PC-9 (cell line): Measurements from ENCODE around the gene HMGB3. TPM values are rescaled to one million over a fixed set of nuclear protein-coding genes. Genes with fewer than 3 reads are reported as not detected.

ENCODE experiments used
- BruUV-seq: library from RNA; stranded (reverse); fragments of 400-500 nt; replicated peaks from 2 replicates; lab custom pipeline; 2021; lab: Mats Ljungman, UMichigan
- CTCF ChIA-PET: fragments of 300-600 bp; sonication (Branson Sonifier 250); formaldehyde crosslinking; loops from one replicate; lab custom pipeline; 2022; ENCODE audit warnings: antibody characterized with exemption; lab: Charles Lee
- POLR2A ChIA-PET: fragments of 300-600 bp; sonication (Branson Sonifier 250); formaldehyde crosslinking; loops from one replicate; lab custom pipeline; 2022; ENCODE audit warnings: antibody characterized with exemption; ENCODE audit not compliant: unreplicated experiment; lab: Charles Lee
- DNase-seq, 2 experiments: peaks; one replicate each; pipeline versions ENCODE4 v3.0.0 to v3.0.0-alpha.2; 2015 to 2022; ENCODE audit warnings: mixed read lengths in 1 of 2
- H2AFZ ChIP-seq: fragments of 200-600 bp; sonication (generic); 2 replicates; pipeline ENCODE4 v1.8.1; 2017; ENCODE audit warnings: antibody characterized with exemption
- H3F3A ChIP-seq: fragments of 200-600 bp; sonication (generic); 2 replicates; pipeline ENCODE4 v1.8.1; 2017; ENCODE audit warnings: antibody characterized with exemption, mild to moderate bottlenecking, low read depth; ENCODE audit not compliant: insufficient read depth
- H3K27ac ChIP-seq: fragments of 200-600 bp; sonication (generic); 2 replicates; pipeline ENCODE4 v1.6.1; 2016; ENCODE audit warnings: mixed run types
- H3K27me3 ChIP-seq: fragments of 200-600 bp; sonication (generic); 2 replicates; pipeline ENCODE4 v1.6.1; 2016; ENCODE audit warnings: low read depth, mixed run types; ENCODE audit not compliant: insufficient read depth
- H3K36me3 ChIP-seq: fragments of 200-600 bp; sonication (generic); 2 replicates; pipeline ENCODE4 v1.6.1; 2016; ENCODE audit warnings: low read depth, mixed run types
- H3K4me1 ChIP-seq: fragments of 200-600 bp; sonication (generic); replicated peaks from 2 replicates; pipeline ENCODE4 v1.6.1; 2016; ENCODE audit warnings: mixed run types; ENCODE audit not compliant: insufficient read depth
- H3K4me2 ChIP-seq: fragments of 200-600 bp; sonication (generic); 2 replicates; pipeline ENCODE4 v1.6.1; 2017; ENCODE audit warnings: mixed run types
- H3K4me3 ChIP-seq: fragments of 200-600 bp; sonication (generic); 2 replicates; pipeline ENCODE4 v1.6.1; 2016; ENCODE audit warnings: mixed run types
- H3K79me2 ChIP-seq: fragments of 200-600 bp; sonication (generic); 2 replicates; pipeline ENCODE4 v1.6.1; 2017; ENCODE audit warnings: low read depth, mixed run types
- H3K9me2 ChIP-seq: fragments of 200-600 bp; sonication (generic); 2 replicates; pipeline ENCODE4 v1.8.1; 2017; ENCODE audit warnings: mild to moderate bottlenecking; ENCODE audit not compliant: insufficient read depth
- H3K9me3 ChIP-seq: fragments of 200-600 bp; sonication (generic); 2 replicates; pipeline ENCODE4 v1.8.1; 2016; ENCODE audit warnings: low read depth; ENCODE audit not compliant: insufficient read depth
- H4K20me1 ChIP-seq: fragments of 200-600 bp; sonication (generic); 2 replicates; pipeline ENCODE4 v1.8.1; 2017; ENCODE audit not compliant: insufficient read depth
- CTCF ChIP-seq: fragments of 200-600 bp; sonication (generic); conservative IDR thresholded peaks from 2 replicates; pipeline ENCODE4 v1.6.1; 2017; ENCODE audit warnings: mixed run types, antibody characterized with exemption, mild to moderate bottlenecking, moderate library complexity
- EZH2 ChIP-seq: fragments of 200-600 bp; sonication (generic); IDR thresholded peaks from 2 replicates; pipeline ENCODE4 v1.8.0; 2017; ENCODE audit warnings: antibody characterized with exemption, low read depth
- intact Hi-C: fragments of 100-400 bp; cut with micrococcal nuclease; formaldehyde crosslinking; loops from one replicate; pipeline ENCODE4 v1.10.0; 2022; ENCODE audit not compliant: unreplicated experiment
- total RNA-seq: library from RNA; stranded (reverse); gene quantifications from 2 replicates; pipeline ENCODE4 v1.2.3, GENCODE V29; 2021

HMGB3 gene
- total RNA-seq, 1 experiment from 2014 or later: 149 TPM

- ChIA-PET POLR2A (no interaction called here), CTCF (no interaction called here)
- no peaks in the 10 kb centered on the region for H4K20me1 ChIP-seq
- no peaks in the 10 kb centered on the region for H3K27me3 ChIP-seq
- H3K27ac ChIP-seq: no peak overlapping the region
- H3K4me1 ChIP-seq: no peaks in the 10 kb centered on the region
- H3K9me2 ChIP-seq: no peaks in the 10 kb centered on the region
- no peak overlapping the region for H3K4me2 ChIP-seq
- H3K79me2 ChIP-seq: no peaks in the 10 kb centered on the region
- no peak for DNase-seq
- intact Hi-C loops: no loop called here
- no peaks in the 10 kb centered on the region for H3K9me3 ChIP-seq
- no TSS peak for BruUV-seq
- no peaks in the 10 kb centered on the region for H3K36me3 ChIP-seq
- TF ChIP-seq EZH2 (no peak), CTCF (no peak)
- H3F3A ChIP-seq: no peaks in the 10 kb centered on the region
- no peak overlapping the region for H2AFZ ChIP-seq
- H3K4me3 ChIP-seq: no peak overlapping the region
Observed at GRCh38 chrX:150975655-150976390, 7.3 kb upstream of the HMGB3 start.

- Histone ChIP-seq H3K9me3 (no peaks in the 10 kb centered on the region), H3K79me2 (no peaks in the 10 kb centered on the region), H3F3A (peaks cover 4% of the 10 kb centered on the region; the same call in 1 of the 2 replicates), H3K27ac (no peak overlapping the region), H3K4me3 (no peak overlapping the region), H3K9me2 (no peaks in the 10 kb centered on the region), H3K27me3 (no peaks in the 10 kb centered on the region), H2AFZ (no peak overlapping the region), H3K36me3 (no peaks in the 10 kb centered on the region), H3K4me2 (no peak overlapping the region), H3K4me1 (no peaks in the 10 kb centered on the region), H4K20me1 (no peaks in the 10 kb centered on the region)
- ChIA-PET POLR2A (no interaction called here), CTCF (no interaction called here)
- DNase-seq: no peak
- intact Hi-C loops: no loop called here
- no TSS peak for BruUV-seq
- TF ChIP-seq CTCF: no peak
- no peak for TF ChIP-seq EZH2
Observed at GRCh38 chrX:150977411-150978162, 5.5 kb upstream of the HMGB3 start.

- H3K27me3 ChIP-seq: no peaks in the 10 kb centered on the region
- H3K9me3 ChIP-seq: no peaks in the 10 kb centered on the region
- no peaks in the 10 kb centered on the region for H3K9me2 ChIP-seq
- intact Hi-C loops: loop anchor here (5.0 kb wide), 1 partner anchor 413 kb away; the partner anchor contains the start of gene MTM1
- H3K36me3 ChIP-seq: no peaks in the 10 kb centered on the region
- H3F3A ChIP-seq: peaks cover 4% of the 10 kb centered on the region; the same call in 1 of the 2 replicates
- POLR2A ChIA-PET: no interaction called here
- H3K27ac ChIP-seq: no peak overlapping the region
- no peak overlapping the region for H3K4me3 ChIP-seq
- H3K4me1 ChIP-seq: peaks cover 6% of the 10 kb centered on the region
- H4K20me1 ChIP-seq: peaks cover 3% of the 10 kb centered on the region; the same call in 1 of the 2 replicates
- CTCF ChIA-PET: no interaction called here
- no peak for DNase-seq
- no peak overlapping the region for H2AFZ ChIP-seq
- H3K79me2 ChIP-seq: 0 out of 2 replicates have a peak, but pooled peaks cover 7% of the 10 kb centered on the region
- no TSS peak for BruUV-seq
- TF ChIP-seq EZH2 (no peak), CTCF (no peak)
- H3K4me2 ChIP-seq: no peak overlapping the region
Observed at GRCh38 chrX:150980186-150980585, 2.9 kb upstream of the HMGB3 start.
